Measurements from ENCODE around the gene KCNQ1OT1. TPM values are rescaled to one million over a fixed set of nuclear protein-coding genes. Genes with fewer than 3 reads are reported as not detected.

KCNQ1OT1 gene
- polyA plus RNA-seq, 1 donor from 2014 or later, result 0.09 TPM

- H3K27me3 Mint-ChIP-seq, result no peaks in the 10 kb centered on the region
- peaks cover 0 to 10% (median 0%) of the 10 kb centered on the region in 3 donors for H3K9me3 Mint-ChIP-seq
- H3K27ac Mint-ChIP-seq, result no peak overlapping the region
- no peak overlapping the region for H3K4me3 Mint-ChIP-seq
- H3K36me3 Mint-ChIP-seq, result peaks cover 32% of the 10 kb centered on the region
- H3K4me1 Mint-ChIP-seq, result peaks cover 0 to 2% (median 0%) of the 10 kb centered on the region in 3 donors
These were observed 42.0 kb downstream of the KCNQ1OT1 start for GRCh38 chr11:2657697-2658284.

- H3K36me3 Mint-ChIP-seq, result peaks cover 33% of the 10 kb centered on the region
- H3K27me3 Mint-ChIP-seq, result no peaks in the 10 kb centered on the region
- H3K4me3 Mint-ChIP-seq, result no peak overlapping the region
- peaks cover 0 to 2% (median 0%) of the 10 kb centered on the region in 3 donors for H3K4me1 Mint-ChIP-seq
- no peak overlapping the region for H3K27ac Mint-ChIP-seq
- H3K9me3 Mint-ChIP-seq, result peaks cover 0 to 10% (median 2%) of the 10 kb centered on the region in 3 donors
These were observed 42.9 kb downstream of the KCNQ1OT1 start for GRCh38 chr11:2656859-2657258.

- no peaks in the 10 kb centered on the region for H3K27me3 Mint-ChIP-seq
- H3K36me3 Mint-ChIP-seq, result peaks cover 33% of the 10 kb centered on the region
- peaks cover 0 to 2% (median 0%) of the 10 kb centered on the region in 3 donors for H3K4me1 Mint-ChIP-seq
- H3K9me3 Mint-ChIP-seq, result peaks cover 3 to 8% (median 4%) of the 10 kb centered on the region in 3 donors
- no peak overlapping the region for H3K27ac Mint-ChIP-seq
- peak overlapping the region in 1 of 4 donors; percentile 70 for H3K4me3 Mint-ChIP-seq
These were observed 43.8 kb downstream of the KCNQ1OT1 start for GRCh38 chr11:2655834-2656622.

- Mint-ChIP-seq H3K4me1 (peaks cover 0 to 2% (median 0%) of the 10 kb centered on the region in 3 donors), H3K27me3 (no peaks in the 10 kb centered on the region), H3K27ac (no peak overlapping the region), H3K9me3 (peaks cover 5 to 9% (median 8%) of the 10 kb centered on the region in 3 donors), H3K4me3 (peak overlapping the region in 1 of 4 donors; percentile 70), H3K36me3 (peaks cover 36% of the 10 kb centered on the region)
These were observed 44.6 kb downstream of the KCNQ1OT1 start for GRCh38 chr11:2655016-2655719.

GRCh38 chr11:2653930-2654739 lies 45.7 kb downstream of the KCNQ1OT1 start:
- Mint-ChIP-seq H3K4me1 (peaks cover 0 to 2% (median 0%) of the 10 kb centered on the region in 3 donors), H3K9me3 (peaks cover 9 to 16% (median 12%) of the 10 kb centered on the region in 3 donors), H3K27ac (no peak overlapping the region), H3K36me3 (peaks cover 38% of the 10 kb centered on the region), H3K4me3 (peak overlapping the region in 1 of 4 donors; percentile 39), H3K27me3 (no peaks in the 10 kb centered on the region)

GRCh38 chr11:2653198-2653551 lies 46.6 kb downstream of the KCNQ1OT1 start:
- H3K27me3 Mint-ChIP-seq, result no peaks in the 10 kb centered on the region
- no peak overlapping the region for H3K27ac Mint-ChIP-seq
- H3K9me3 Mint-ChIP-seq, result peaks cover 12 to 17% (median 15%) of the 10 kb centered on the region in 3 donors
- no peak overlapping the region for H3K4me3 Mint-ChIP-seq
- peaks cover 33% of the 10 kb centered on the region for H3K36me3 Mint-ChIP-seq
- H3K4me1 Mint-ChIP-seq, result peaks cover 0 to 2% (median 0%) of the 10 kb centered on the region in 3 donors

GRCh38 chr11:2652333-2653197 lies 47.2 kb downstream of the KCNQ1OT1 start:
- Mint-ChIP-seq H3K36me3 (peaks cover 30% of the 10 kb centered on the region), H3K4me1 (peaks cover 0 to 2% (median 0%) of the 10 kb centered on the region in 3 donors), H3K9me3 (peaks cover 15 to 19% (median 15%) of the 10 kb centered on the region in 3 donors), H3K27ac (no peak overlapping the region), H3K4me3 (peak overlapping the region in 1 of 4 donors; percentile 80), H3K27me3 (no peaks in the 10 kb centered on the region)

- Mint-ChIP-seq H3K27me3 (no peaks in the 10 kb centered on the region), H3K9me3 (peaks cover 17 to 25% (median 22%) of the 10 kb centered on the region in 3 donors), H3K36me3 (peaks cover 36% of the 10 kb centered on the region), H3K4me1 (peaks cover 0 to 2% (median 0%) of the 10 kb centered on the region in 3 donors), H3K4me3 (no peak overlapping the region), H3K27ac (no peak overlapping the region)
These were observed 47.9 kb downstream of the KCNQ1OT1 start for GRCh38 chr11:2651826-2652271.

- Mint-ChIP-seq H3K27ac (no peak overlapping the region), H3K4me3 (peak overlapping the region in 1 of 4 donors; percentile 61), H3K9me3 (peaks cover 17 to 25% (median 24%) of the 10 kb centered on the region in 3 donors), H3K27me3 (no peaks in the 10 kb centered on the region), H3K4me1 (peaks cover 0 to 2% (median 0%) of the 10 kb centered on the region in 3 donors), H3K36me3 (peaks cover 36% of the 10 kb centered on the region)
These were observed 48.7 kb downstream of the KCNQ1OT1 start for GRCh38 chr11:2651054-2651617.

GRCh38 chr11:2650343-2650867 lies 49.4 kb downstream of the KCNQ1OT1 start:
- Mint-ChIP-seq H3K4me1 (peaks cover 0 to 2% (median 0%) of the 10 kb centered on the region in 3 donors), H3K4me3 (no peak overlapping the region), H3K36me3 (peaks cover 34% of the 10 kb centered on the region), H3K27me3 (no peaks in the 10 kb centered on the region), H3K9me3 (peaks cover 19 to 25% (median 24%) of the 10 kb centered on the region in 3 donors), H3K27ac (no peak overlapping the region)

GRCh38 chr11:2649848-2650247 lies 49.9 kb downstream of the KCNQ1OT1 start:
- H3K36me3 Mint-ChIP-seq, result peaks cover 34% of the 10 kb centered on the region
- H3K4me1 Mint-ChIP-seq, result peaks cover 0 to 2% (median 0%) of the 10 kb centered on the region in 3 donors
- no peak overlapping the region for H3K27ac Mint-ChIP-seq
- H3K9me3 Mint-ChIP-seq, result peaks cover 19 to 25% (median 25%) of the 10 kb centered on the region in 3 donors
- no peaks in the 10 kb centered on the region for H3K27me3 Mint-ChIP-seq
- peak overlapping the region in 1 of 4 donors; percentile 60 for H3K4me3 Mint-ChIP-seq

- no peaks in the 10 kb centered on the region for H3K4me1 Mint-ChIP-seq
- no peak overlapping the region for H3K27ac Mint-ChIP-seq
- peak overlapping the region in 1 of 4 donors; percentile 60 for H3K4me3 Mint-ChIP-seq
- H3K27me3 Mint-ChIP-seq, result no peaks in the 10 kb centered on the region
- peaks cover 34% of the 10 kb centered on the region for H3K36me3 Mint-ChIP-seq
- H3K9me3 Mint-ChIP-seq, result peaks cover 19 to 30% (median 25%) of the 10 kb centered on the region in 3 donors
These were observed 50.4 kb downstream of the KCNQ1OT1 start for GRCh38 chr11:2649400-2649799.

GRCh38 chr11:2647953-2648352 lies 51.8 kb downstream of the KCNQ1OT1 start:
- H3K9me3 Mint-ChIP-seq, result peaks cover 26 to 41% (median 36%) of the 10 kb centered on the region in 3 donors
- no peak overlapping the region for H3K27ac Mint-ChIP-seq
- H3K4me1 Mint-ChIP-seq, result no peaks in the 10 kb centered on the region
- no peaks in the 10 kb centered on the region for H3K27me3 Mint-ChIP-seq
- H3K4me3 Mint-ChIP-seq, result no peak overlapping the region
- H3K36me3 Mint-ChIP-seq, result peaks cover 43% of the 10 kb centered on the region
